HG03066 (cell line): ENCODE results near the gene C5AR2.
"Not testable (repeated sequence)": the region's sequence is repeated elsewhere in the genome, so short reads cannot be mapped to it uniquely, and the experiment has no call there.

Source experiments
- ATAC-seq: cut with Tn5 transposase; IDR thresholded peaks from one replicate; pipeline ENCODE4 v1.9.1; 2021; ENCODE audit warnings: low read depth; ENCODE audit not compliant: unreplicated experiment

C5AR2 gene

DNA sequence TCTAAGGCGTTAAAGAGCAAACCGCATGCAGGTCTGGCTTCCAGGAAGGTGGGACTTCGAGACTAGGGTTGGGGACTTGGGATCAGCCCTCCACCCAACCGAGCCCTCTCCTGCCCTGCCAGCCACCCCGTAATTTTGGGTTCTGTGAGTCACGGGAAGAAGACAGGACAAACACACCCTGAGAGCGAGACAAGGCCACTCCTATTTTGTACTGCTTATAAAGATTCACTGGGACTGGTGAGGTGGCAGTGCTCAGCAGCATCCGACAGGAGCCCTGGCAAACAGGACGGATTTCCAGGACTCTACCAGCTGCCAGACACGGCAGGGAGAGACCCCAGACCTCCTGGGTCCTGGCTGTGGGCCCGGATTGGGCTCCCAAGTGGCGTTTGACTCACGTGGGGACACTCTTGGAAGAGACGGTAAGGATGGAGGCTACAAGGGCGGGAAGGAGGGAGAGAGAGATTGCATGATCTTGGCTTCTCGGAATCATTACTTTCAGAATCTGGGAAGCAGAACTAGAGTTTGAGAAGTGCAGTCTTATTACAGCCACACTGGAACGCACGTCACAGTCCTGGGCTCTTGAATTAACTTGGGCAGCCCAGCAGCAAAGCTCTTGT is at the start of gene C5AR2:
Gene C5AR2, plus strand, starts transcription at position 245 of the 617 bp plus-strand sequence. CDS start 8,625 bp downstream, outside the sequence.
- ATAC-seq, result no peak

DNA sequence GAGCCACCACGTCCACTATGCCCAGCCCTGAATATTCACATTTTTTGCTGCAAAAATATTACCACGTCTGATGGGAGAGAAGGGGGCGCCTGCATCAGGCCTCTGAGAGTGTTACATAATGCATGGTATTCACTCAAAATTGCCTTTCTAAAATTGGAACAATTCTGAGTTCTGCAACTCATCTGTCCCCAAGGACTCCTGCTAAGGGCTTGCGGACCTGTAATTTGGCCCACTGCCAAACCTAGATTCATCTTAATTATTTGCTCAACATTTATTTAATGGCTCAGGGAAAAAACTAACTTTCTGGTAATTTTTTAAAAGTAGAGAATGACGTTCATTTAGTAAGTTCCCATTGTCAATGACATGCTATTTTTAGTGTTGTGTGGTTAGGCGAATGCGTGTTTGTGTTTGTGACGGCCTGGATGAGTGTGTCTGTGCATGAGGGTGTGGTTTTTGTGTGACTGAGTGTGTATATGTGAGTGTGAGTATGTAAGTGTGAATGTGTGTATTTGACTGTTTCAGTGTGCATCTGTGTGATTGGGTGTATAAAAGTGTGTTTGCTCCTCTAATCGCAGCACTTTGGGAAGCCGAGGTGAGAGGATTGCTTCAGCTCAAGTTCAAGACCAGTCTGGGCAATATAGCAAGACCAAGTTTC is 48.4 kb upstream of the C5AR2 start:
- no peak for ATAC-seq

DNA sequence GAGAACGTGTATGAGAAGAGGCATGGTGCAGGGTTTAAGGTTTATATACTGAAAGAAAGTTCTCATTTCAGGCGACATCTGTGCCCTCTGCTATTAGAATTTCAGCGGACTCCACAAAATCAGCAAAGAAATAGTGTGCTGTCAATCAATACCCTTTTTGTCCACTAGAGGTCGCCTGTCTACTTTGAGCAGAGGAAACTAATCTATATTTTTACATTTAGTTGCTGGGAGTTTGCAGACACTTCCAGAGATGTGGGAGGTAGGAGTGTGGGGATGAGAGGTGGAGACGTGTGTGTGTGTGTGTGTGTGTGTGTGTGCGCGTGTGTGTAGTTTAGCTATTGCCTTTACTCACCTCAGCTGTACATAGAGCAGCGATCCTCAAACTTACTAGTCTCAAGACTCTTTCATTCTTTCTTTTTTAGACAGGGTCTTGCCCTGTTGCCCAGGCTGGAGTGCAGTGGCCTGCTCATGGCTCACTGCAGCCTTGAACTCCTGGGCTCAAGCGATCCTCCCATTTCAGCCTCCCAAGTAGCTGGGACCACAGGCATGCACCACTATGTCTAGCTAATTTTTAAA is 47.6 kb upstream of the C5AR2 start:
- no peak for ATAC-seq

DNA sequence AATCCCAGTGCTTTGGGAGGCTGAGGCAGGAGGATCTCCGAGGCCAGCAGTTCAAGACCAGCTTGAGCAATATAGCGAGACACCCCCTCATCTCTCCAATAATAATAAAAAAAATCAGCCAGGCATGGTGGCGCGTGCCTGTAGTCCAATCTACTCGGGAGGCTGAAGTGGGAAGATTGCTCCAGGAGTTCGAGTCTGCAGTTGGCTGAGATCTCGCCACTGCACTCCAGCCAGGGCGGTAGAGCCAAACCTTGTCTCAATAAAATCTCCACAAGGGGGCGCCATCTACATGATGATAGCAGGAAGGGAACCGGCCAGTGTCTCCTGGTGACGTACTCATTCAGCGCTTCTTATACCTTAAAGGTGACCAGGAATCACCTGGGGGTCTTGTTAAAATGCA is 35.9 kb upstream of the C5AR2 start:
- ATAC-seq, result no peak

DNA sequence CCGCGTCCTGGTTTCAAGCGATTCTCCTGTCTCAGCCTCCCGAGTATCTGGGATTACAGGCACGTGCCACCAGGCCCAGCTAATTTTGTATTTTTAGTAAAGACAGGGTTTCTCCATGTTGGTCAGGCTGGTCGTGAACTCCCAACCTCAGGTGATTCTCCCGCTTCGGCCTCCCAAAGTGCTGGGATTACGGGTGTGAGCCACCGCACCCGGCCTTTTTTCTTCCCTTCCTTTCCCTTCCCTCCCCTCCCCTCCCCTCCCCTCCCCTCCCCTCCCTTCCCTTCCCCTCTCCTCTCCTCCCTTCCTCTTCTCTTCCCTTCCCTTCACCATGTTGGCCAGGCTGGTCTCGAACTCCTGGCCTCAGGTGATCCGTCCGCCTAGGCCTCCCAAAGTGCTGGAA is 31.1 kb upstream of the C5AR2 start:
- not testable (repeated sequence) for ATAC-seq

DNA sequence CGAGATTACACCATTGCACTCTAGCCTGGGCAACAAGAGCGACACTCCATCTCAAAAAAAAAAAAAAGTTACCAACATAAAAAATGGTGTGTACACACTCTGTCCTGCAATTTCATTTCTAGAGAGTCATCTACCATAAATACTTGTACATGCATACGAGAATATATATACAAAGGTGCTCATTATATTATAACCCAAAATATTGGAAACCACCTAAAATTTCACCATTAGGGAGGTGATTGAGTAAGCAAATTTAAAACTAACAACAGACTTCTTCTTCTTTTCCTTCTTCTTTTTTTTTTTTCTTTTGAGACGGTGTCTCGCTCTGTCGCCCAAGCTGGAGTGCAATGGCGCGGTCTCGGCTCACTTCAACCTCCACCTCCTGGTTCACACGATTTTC is 29.7 kb upstream of the C5AR2 start:
- no peak for ATAC-seq

DNA sequence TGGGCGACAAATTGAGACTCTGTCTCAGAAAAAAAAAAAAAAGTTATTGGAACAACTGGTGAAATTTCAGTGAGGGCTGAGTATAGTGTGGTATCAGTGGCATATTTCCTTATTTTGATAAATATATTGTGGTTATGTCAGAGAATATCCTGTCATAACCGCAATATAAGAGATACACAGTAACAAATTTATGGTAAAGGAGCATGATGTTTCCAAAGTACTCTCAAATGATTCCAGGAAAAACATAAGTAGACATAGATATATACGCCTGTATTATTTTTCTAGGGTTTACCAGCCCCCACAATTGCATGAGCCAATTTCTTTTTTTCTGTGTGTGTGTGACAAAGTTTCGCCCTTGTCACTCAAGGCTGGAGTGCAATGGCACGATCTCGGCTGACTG is 28.0 kb upstream of the C5AR2 start:
- ATAC-seq, result no peak

DNA sequence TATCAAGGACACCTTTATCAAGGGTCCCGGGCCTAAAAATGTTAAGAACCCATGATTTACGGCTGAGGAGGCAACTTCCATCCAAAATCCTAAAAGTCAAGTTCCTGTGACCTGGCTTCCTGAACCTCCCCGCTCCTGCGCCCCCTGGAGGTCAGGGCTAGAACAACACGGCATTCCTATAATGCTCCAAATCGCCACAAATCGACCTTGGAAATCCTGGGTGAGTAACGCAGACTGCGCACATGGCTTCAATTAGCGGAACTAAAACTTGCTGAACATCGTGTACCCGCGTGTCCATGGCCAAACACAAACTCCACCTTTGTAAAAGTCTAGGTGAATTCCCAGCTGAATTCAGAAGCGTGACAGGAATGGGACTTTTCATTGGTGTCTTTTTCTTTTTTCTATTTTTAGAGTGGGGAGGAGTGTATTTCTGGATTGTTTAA is 26.6 kb upstream of the C5AR2 start:
- ATAC-seq, result no peak

DNA sequence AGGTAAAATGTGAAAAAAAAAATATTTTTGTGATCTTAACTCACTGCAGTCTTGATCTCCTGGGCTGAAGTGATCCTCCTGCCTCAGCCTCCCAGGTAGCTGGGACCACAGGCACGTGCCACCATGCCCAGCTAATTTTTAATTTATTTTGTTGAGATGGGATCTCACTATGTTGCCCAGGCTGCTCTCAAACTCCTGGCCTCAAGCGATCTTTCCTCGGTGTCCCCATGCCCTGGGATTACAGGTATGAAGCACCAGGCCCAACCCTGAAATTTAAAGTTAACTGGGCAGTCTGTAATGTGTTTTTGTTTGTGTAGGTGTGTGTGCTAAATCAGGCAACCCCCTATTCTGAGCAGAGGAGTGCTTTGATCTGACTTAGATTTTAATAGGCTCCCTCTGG is 25.7 kb upstream of the C5AR2 start:
- ATAC-seq, result no peak

DNA sequence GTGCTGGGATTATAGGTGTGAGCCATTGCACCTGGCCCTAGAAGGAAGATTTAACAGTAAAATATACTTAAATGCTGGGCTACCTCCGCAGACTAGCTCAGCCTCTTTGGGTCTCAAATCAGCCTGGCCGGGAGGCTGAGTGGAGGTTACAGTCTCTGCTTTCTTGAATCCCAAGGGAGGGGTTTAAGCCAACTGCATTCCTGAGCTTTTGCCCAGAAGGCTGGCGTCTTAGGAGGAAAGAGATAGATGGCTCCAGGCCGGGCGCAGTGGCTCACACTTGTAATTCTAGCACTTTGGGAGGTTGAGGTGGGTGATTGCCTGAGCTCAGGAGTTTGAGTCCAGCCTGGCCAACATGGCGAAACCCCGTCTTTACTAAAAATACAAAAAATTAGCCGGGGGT is 22.9 kb upstream of the C5AR2 start:
- no peak for ATAC-seq

DNA sequence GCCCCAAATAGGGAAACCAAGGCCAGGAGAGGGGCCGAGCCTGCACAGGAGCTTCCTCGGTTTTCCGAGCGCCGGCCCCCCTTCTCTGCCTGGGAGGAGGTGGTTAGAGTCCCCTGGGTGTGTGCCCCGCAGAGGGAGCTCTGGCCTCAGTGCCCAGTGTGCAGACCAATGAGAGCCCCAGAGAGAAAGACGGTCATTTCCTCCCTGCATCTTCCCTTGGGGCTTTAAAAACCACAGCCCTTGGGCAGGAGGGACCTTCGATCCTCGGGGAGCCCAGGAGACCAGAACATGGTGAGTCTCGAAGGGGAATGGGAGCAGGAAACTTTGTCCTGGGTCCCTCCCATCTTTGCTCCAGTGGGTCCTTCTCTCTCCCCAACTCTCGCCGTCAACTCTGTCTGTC is 22.4 kb upstream of the C5AR2 start, which contains the start of gene C5AR1:
Gene C5AR1, plus strand, starts transcription at position 254 of the 400 bp plus-strand sequence. Its CDS starts 35 bp downstream, at position 289.
- ATAC-seq, result no peak

DNA sequence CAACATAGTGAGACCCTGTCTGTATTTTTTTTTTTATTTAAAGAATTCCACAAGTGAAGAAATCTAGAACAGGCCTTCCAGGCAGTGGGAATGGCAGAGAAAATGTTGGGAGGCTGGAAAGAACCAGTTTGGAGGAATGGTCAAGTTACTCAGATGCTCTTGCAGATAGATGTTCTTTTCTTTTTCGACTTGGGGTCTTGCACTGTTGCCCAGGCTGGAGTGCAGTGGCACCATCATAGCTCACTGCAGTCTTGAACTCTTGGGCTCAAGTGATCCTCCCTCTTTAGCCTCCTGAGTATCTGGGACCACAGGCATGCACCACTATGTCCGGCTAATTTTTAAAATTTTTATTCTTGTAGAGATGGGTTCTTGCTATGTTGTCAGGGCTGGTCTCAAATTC is 21.7 kb upstream of the C5AR2 start:
- ATAC-seq, result no peak

DNA sequence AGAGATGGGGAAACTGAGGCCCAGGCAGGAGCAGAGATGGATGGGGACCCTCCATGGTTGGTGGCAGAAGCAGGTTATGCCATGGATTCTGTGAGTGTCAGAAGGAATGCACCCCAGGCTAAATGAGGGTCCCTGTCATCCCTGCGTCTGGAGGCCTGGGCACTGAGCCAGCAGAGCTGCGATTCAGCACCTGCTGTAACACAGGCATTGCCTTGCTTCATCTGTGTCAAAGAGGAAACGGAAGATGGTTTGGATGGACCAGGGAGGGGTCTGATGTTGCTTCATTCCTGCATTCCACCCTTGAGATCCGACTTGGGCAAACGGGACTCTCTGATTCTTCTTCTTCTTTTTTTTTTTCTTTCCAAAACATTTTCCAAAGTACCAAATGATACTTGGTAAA is 21.2 kb upstream of the C5AR2 start:
- ATAC-seq, result no peak

DNA sequence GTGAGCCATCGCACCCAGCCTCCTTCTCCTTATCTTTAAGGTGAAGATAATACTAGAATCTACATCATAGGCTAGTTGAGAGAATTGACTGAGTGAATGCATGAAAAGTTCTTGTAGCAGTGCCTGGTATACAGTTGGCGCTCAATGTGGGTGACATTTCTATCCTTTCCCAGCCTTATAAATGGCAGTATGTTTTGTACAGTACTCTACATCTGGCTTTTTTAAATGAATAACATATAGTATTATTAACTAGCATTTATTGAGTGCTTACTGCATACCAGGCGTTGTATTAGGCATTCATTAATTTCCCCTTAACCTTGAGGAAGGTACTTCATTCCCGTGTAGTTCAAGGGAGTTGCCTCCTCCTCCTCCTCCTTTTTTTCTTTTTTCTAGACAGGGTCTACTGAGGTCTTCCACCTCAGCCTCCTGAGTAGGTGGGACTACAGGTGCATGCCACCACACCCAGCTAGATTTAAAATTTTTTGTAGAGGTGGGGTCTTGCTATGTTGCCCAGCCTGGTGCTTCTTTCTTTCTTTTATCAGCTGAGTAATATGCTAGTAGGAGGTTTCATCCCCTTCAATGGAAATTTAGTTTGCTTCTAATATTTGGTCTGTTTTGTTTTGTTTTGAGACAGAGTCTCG is 19.5 kb upstream of the C5AR2 start:
- ATAC-seq, result no peak

DNA sequence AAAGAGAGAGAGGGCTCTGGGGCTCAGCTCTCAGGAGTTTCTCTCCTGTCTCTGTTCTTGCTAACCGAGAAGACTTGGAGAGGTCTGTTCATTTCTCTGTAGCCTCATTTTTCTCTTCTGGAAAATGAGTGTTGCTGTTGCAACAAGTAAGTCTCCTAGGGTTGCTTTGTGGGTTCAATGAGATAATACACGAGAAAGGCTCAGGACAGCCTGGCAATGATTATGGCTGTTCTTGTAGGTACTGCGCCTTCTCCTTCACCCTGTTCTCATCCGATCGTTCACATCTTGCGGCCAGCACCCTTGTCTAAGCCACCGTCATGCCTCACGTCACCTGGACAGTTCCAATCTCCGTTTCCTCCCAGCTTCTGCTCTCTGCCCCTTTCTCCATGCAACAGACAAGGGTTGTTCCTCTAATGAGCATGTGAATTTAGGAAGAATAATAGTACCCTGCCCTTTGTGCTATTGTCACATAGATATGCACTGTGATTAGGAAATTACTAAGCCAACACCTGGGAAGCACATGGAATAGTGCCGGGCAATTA is 18.1 kb upstream of the C5AR2 start:
- no peak for ATAC-seq

DNA sequence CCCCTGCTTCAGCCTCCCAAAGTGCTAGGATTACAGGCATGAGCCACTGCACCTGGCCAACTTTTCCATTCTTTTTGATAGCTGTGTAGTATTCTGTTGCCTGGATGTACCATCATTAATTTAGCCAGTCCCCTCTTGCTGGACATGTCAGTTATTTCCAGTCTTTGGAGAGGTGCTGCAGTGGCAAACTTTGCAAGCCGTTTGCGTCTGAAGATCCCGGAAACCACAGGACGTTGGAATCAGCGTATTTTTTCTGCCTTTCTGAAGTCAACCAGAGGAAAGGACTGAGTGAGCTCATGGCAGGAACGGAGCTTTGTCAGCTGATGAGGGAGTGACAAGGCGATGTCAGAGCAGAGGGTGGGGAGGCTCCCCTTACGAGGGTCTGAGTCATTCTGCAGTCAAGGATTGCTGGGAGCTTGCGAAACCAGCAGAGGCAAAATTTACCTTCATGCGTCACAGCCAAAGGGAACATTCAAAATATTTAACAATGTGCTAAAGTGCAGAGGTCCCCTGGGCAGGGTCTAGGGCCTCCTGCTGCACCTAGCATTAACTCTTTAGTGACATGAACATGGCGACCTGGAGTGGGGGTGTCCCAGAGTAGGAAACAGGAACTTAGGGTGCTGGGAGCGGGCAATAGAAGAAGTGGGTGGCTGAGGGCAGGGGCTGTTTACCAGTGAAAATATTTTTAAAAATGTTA is 16.7 kb upstream of the C5AR2 start:
- ATAC-seq, result no peak

DNA sequence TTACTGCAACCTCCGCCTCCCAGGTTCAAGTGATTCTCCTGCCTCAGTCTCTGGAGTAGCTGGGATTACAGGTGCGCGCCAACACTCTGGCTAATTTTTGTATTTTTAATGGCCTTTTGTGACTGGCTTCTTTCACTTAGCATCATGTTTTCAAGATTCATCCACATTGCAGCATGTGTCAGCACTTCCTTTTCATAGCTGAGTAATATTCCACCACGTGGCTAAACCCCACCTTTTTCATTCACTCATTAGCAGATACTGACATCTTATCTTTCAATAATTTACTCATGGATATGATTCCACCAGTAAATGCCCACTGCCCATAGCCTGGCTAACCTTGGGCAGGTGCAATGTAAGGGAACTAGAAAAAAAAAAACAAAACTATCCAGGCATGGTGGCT is 15.5 kb upstream of the C5AR2 start:
- no peak for ATAC-seq

DNA sequence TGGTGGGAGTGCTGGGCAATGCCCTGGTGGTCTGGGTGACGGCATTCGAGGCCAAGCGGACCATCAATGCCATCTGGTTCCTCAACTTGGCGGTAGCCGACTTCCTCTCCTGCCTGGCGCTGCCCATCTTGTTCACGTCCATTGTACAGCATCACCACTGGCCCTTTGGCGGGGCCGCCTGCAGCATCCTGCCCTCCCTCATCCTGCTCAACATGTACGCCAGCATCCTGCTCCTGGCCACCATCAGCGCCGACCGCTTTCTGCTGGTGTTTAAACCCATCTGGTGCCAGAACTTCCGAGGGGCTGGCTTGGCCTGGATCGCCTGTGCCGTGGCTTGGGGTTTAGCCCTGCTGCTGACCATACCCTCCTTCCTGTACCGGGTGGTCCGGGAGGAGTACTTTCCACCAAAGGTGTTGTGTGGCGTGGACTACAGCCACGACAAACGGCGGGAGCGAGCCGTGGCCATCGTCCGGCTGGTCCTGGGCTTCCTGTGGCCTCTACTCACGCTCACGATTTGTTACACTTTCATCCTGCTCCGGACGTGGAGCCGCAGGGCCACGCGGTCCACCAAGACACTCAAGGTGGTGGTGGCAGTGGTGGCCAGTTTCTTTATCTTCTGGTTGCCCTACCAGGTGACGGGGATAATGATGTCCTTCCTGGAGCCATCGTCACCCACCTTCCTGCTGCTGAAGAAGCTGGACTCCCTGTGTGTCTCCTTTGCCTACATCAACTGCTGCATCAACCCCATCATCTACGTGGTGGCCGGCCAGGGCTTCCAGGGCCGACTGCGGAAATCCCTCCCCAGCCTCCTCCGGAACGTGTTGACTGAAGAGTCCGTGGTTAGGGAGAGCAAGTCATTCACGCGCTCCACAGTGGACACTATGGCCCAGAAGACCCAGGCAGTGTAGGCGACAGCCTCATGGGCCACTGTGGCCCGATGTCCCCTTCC is 11.8 kb upstream of the C5AR2 start:
- ATAC-seq, result no peak

DNA sequence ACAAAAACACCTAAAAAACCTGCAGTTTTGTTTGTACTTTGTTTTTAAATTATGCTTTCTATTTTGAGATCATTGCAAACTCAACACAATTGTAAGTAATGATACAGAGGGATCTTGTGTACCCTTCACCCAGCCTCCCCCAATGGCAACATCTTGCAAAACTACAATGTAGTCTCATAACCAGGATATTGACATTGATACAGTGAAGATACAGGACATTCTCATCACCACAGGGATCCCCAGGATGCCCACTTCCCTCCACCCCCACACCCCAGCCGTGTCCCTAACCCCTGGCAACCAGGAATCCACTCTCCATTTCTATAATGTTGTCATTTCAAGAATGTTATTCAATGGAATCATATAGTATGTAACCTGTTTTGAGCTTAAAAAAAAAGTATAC is 10.3 kb upstream of the C5AR2 start:
- no peak for ATAC-seq

DNA sequence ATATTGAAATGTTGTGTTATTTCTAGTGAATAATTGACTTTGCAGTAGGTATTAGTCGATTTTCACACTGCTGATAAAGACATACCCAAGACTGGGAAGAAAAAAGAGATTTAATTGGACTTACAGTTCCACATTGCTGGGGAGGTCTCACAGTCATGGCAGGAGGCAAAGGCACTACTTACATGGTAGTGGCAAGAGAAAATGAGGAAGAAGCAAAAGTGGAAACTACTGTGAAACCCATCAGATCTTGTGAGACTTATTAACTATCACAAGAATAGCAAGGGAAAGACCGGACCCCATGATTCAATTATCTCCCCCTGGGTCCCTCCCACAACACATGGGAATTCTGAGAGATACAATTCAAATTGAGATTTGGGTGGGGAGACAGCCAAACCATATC is 9.9 kb upstream of the C5AR2 start:
- ATAC-seq, result no peak
